Right cardiac atrium (tissue), 5 donors: ENCODE measurements around the gene PCMT1. TPM values are rescaled to one million over a fixed set of nuclear protein-coding genes. Genes with fewer than 3 reads are reported as not detected.

Experiments used
- ATAC-seq, 2 donors: fragments of 200-7000 bp; cut with Tn5 transposase; one replicate each; pipeline versions ENCODE4 v1.8.0 to v1.9.1; 2020; ENCODE audit warnings: moderate library complexity in 2 of 2, mild to moderate bottlenecking in 1 of 2
- DNase-seq, 3 donors: peaks; one replicate each; pipeline ENCODE4 v3.0.0-alpha.2; 2020
- H3K27ac ChIP-seq: one replicate; pipeline ENCODE4 v1.5.1; 2013; ENCODE audit warnings: mild to moderate bottlenecking, low read length, control low read depth, moderate library complexity
- H3K27me3 ChIP-seq: one replicate; pipeline ENCODE4 v1.6.1; 2013; ENCODE audit not compliant: control insufficient read depth, insufficient read depth
- H3K4me1 ChIP-seq: one replicate; pipeline ENCODE4 v1.6.1; 2013; ENCODE audit warnings: low read length; ENCODE audit not compliant: control insufficient read depth, insufficient read depth
- H3K4me3 ChIP-seq: one replicate; pipeline ENCODE4 v1.5.1; 2013; ENCODE audit warnings: low read length, control low read depth
- H3K9me3 ChIP-seq: one replicate; pipeline ENCODE4 v1.6.1; 2013; ENCODE audit warnings: low read length; ENCODE audit not compliant: control insufficient read depth
- WGBS: extraction: QIAGEN DNeasy Blood & Tissue Kit; methylation state at CpG from one replicate; pipeline ENCODE4 v1.1.7; 2013; 5-methylcytosine and 5-hydroxymethylcytosine counted together
- intact Hi-C, 4 donors: fragments of 100-400 bp; cut with DNase I; formaldehyde crosslinking; loops; one replicate each; pipeline versions ENCODE4 v1.11.0 to v1.14.0; 2022 to 2023
- polyA plus RNA-seq: library from polyadenylated mRNA; stranded (reverse); fragments of 200-250 nt; gene quantifications from one replicate; pipeline ENCODE4 v1.2.3, GENCODE V29; 2013
- total RNA-seq, 4 donors: library from RNA; stranded (reverse); fragmentation: NEBNext Ultra II Directional; extraction: Animal tissue kit (Norgen Biotek cat#: 25700); gene quantifications; one replicate each; pipeline ENCODE4 v1.2.1, GENCODE V29; 2021
- donor health status: healthy with polysubstance abuse.
- donor health status: DM: no; HTN: yes; CAD: no.
- donor health status: DM: no; HTN: no; CAD: no.
- donor health status: DM: no; HTN: yes; CAD: no; lungs with severe emphysema.
- donor health status: DM: yes; HTN: yes; CAD: no.

PCMT1 gene
- total and polyA plus RNA-seq, 5 donors = 96.4 to 114 (median 111) TPM

DNA sequence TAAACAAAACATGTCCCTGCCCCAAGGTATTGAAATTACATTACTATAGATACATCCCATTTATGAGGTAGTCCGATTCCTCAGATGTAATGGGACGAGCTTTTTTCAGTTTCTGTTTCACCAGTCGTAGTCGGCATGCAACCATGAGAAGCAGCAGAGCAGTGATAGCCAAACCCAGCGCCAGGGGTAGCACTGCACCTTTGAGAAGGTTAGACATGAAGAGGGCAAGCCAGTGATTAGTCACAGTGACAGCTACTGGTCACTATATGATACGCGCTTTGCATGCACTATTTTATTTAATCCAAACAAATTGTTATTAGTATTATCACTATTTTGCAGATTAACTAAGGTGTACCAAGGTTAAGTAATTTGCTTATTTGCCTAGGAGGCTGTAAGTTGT, 71.0 kb downstream of the PCMT1 start:
- ATAC-seq (no peak), DNase-seq (no peak)
- Histone ChIP-seq H3K9me3 (no peaks in the 10 kb centered on the region), H3K27ac (no peak overlapping the region), H3K4me1 (peaks cover 1% of the 10 kb centered on the region), H3K27me3 (no peaks in the 10 kb centered on the region), H3K4me3 (no peak overlapping the region)
- intact Hi-C loops = no loop called here
- WGBS = 94% methylated on average over 7 of the region's 7 CpGs

DNA sequence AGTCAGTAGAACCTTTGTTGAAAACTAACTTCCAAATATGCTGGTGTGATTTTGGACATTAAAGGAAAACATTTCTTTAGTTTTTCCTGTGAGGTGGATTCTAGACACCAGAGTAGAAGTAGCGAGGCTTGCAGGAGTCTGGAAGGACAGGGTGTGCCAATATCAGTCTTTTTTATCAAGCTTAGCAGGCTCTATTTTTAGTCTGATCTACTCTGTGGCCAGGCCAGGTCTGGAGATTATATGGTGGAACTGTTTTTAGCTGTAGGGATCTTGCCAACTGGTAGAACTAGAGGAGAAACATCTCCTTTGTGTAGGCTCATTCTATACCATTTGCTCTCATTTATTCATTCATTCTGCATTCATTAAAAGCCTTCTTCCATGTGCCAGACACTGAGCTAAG, 72.0 kb downstream of the PCMT1 start:
- no peak for DNase-seq
- Histone ChIP-seq H3K4me3 (no peak overlapping the region), H3K27ac (no peak overlapping the region), H3K4me1 (peaks cover 1% of the 10 kb centered on the region), H3K27me3 (no peaks in the 10 kb centered on the region), H3K9me3 (no peaks in the 10 kb centered on the region)
- intact Hi-C loops = no loop called here
- WGBS = 69% methylated on average over 1 of the region's 1 CpG
- ATAC-seq = peak in 1 of 2 donors; percentile 38

DNA sequence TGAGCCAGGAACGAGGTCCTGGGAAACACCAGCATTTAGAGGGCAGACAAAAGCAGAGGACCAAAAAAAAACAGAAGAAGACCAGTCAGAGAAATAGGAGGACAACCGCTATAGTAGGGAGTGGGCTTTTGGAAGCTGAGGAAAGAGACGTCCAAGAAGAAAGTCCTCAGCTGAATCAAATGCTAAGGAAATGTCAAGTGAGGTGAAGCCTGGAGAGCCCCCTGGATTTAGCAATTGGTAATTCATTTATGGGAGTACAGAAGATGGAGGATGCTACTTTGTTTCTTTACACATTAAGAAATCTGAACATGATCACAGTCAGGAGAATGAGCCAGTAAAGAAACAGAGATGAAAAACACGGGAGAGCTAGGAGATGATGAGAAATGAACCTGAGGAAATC, 73.5 kb downstream of the PCMT1 start:
- ATAC-seq (no peak), DNase-seq (no peak)
- Histone ChIP-seq H3K9me3 (no peaks in the 10 kb centered on the region), H3K27ac (no peak overlapping the region), H3K4me3 (no peak overlapping the region), H3K27me3 (no peaks in the 10 kb centered on the region), H3K4me1 (peaks cover 1% of the 10 kb centered on the region)
- intact Hi-C loops = no loop called here
- WGBS = 86% methylated on average over 4 of the region's 4 CpGs

DNA sequence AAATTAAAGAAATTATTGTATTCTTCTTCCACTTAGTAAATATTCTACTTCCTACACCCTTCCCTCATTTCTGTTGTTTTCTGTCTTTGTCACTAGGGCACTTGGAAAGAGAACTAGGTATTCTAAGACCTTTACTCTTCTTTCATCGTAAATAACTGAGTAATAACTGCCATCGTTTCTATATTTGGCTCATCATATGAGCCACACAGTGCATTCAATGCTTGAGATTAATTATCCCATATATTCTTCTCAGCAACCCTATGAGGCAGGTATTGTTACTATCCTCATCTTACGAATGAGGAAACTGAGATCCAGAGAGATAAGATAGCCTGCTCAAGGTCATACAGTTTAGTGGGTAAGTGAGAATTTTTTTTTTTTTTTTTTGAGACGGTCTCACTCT, 75.8 kb downstream of the PCMT1 start:
- 70% methylated on average over 4 of the region's 4 CpGs for WGBS
- intact Hi-C loops = no loop called here

DNA sequence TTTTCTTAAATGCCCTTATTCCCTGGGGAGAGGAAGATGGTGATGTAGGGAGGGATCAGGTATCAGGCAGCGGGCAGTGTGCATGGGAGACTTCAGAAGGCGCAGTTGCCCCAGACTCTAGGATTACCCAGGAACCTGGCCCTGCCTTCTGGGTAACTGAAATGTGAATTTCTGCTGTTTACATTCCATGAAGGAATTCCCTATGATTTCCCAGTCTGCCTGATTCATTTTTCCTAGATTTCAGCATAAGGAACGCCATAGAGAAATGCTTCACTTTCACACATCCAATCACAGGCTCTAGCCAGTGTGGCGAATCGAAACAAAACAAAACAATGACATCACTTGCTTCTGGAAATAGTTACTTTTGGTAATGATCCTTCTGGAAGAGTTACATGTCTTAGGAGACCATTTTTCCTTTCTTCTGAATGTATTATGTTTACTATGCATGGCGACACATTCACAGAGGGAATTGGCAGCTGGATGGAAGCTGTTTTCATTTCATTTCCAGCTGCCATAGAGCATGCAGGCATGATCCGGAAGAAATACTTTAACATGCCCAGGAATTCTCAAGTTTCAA, 81.3 kb downstream of the PCMT1 start:
- intact Hi-C loops = loop anchor here in 1 of 4 donors (5.0 kb wide), 1 partner anchor 101 kb away; no protein-coding TSS in a partner anchor
- ATAC-seq (no peak), DNase-seq (no peak)
- H3K4me3 ChIP-seq = no peak overlapping the region
- H3K27me3 ChIP-seq = no peaks in the 10 kb centered on the region
- H3K27ac ChIP-seq = no peak overlapping the region
- no peaks in the 10 kb centered on the region for H3K4me1 ChIP-seq
- WGBS = 78% methylated on average over 7 of the region's 7 CpGs
- no peaks in the 10 kb centered on the region for H3K9me3 ChIP-seq

More for the DNA sequence above, 75.8 kb downstream of the PCMT1 start:
- H3K4me1 ChIP-seq = no peaks in the 10 kb centered on the region
- H3K4me3 ChIP-seq = no peak overlapping the region
- no peak overlapping the region for H3K27ac ChIP-seq
- ATAC-seq = no peak
- no peak for DNase-seq
- no peaks in the 10 kb centered on the region for H3K27me3 ChIP-seq
- H3K9me3 ChIP-seq = no peaks in the 10 kb centered on the region

DNA sequence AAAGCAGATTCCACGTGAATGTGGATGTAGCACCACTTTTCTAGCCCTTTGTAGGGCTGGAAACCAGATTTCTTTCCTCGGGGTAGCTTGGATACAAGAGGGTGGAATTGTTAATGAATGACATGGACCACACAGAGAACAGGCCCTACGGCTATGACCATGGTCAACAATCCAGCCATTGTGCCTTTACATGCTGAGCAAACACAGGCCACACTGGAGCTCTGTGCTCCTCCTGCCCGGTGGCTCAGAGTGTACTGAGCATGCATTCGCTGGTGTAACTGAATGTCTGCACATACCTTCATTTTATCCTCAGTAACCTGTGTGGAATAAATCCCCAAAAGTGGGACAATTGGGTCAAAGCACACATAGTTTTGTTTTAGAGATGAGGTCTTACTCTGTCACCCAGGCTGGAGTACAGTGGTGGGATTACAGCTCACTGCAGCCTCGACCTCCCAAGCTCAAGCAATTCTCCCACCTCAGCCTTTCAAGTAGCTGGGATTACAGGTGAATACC, 81.8 kb downstream of the PCMT1 start:
- no peaks in the 10 kb centered on the region for H3K27me3 ChIP-seq
- no peak overlapping the region for H3K27ac ChIP-seq
- WGBS = 86% methylated on average over 6 of the region's 6 CpGs
- no peak overlapping the region for H3K4me3 ChIP-seq
- no peaks in the 10 kb centered on the region for H3K4me1 ChIP-seq
- no peak for DNase-seq
- H3K9me3 ChIP-seq = no peaks in the 10 kb centered on the region
- peak in 1 of 2 donors; percentile 24 for ATAC-seq
- intact Hi-C loops = loop anchor here in 1 of 4 donors (5.0 kb wide), 1 partner anchor 101 kb away; no protein-coding TSS in a partner anchor

DNA sequence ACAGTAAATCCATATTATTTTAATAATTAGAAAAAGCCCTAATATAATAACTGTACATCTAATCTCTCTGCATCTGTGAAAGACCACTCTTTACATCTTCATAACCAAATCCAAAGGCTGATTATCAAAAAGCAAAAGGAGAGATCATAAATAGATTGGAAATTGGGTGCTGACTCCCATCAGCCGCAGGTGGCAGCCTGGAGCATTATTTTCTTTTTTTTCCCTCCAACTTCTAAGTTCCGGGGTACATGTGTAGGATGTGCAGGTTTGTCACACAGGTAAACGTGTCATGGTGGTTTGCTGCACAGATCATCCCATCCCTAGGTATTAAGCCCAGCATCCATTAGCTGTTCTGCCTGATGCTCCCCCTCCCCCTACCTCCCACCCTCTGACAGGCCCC, 84.1 kb downstream of the PCMT1 start:
- ATAC-seq = no peak
- 94% methylated on average over 3 of the region's 3 CpGs for WGBS
- no peaks in the 10 kb centered on the region for H3K4me1 ChIP-seq

DNA sequence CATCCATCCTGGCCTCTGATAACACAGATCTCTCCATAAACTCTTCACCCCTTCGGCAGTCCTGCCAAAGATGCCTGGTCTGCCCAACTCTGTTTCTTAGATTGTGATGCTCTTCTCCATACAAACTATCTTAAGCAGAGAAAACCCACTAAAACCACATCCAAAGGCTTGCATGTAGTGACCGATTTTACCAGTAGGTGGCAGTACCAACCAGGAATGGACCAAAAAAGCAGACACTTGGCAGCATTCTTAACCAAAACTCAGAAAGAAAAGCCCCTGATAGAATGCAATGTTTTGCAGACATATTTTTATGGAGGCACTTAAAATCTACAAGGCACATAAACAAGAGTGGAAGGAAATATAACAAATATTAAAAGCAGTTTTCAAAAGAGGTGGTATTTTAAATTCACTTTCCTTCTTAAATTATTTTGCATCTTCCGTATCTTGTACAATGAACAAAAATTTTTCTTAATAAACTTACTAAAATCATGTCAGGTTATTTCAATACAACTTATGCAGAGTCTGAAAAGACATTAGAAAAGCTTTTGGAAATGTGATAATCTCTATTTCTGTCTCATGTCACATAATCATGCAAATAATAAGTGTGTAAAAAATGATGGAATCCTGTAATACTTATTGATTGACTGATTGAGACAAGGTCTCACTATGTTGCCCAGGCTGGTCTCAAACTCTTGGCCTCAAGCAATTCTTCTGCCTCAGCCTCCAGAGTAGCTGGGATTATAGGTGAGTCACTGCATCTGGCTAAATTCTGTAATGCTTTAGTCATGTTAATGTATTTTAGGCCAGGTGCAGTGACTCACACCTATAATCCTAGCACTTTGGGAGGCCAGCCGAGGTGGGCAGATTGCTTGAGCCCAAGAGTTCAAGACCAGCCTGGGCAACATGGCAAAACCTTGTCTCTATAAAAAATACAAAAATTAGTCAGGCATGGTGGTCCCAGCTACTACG, 85.3 kb downstream of the PCMT1 start:
- DNase-seq (peak in 1 of 3 donors; percentile 60), ATAC-seq (peak; percentile 38 to 47)
- H3K9me3 ChIP-seq = no peaks in the 10 kb centered on the region
- H3K27me3 ChIP-seq = no peaks in the 10 kb centered on the region
- H3K4me1 ChIP-seq = no peaks in the 10 kb centered on the region
- WGBS = 58% methylated on average over 5 of the region's 5 CpGs
- H3K27ac ChIP-seq = no peak overlapping the region
- intact Hi-C loops = loop anchor here (2.0 to 5.0 kb wide), 3 partner anchors 88 to 98 kb away; partner anchors contain the start of gene RAET1G (in 1 of the 4)
- H3K4me3 ChIP-seq = no peak overlapping the region

More for the DNA sequence above, 84.1 kb downstream of the PCMT1 start:
- no peaks in the 10 kb centered on the region for H3K9me3 ChIP-seq
- intact Hi-C loops = loop anchor here (2.0 to 5.0 kb wide), 2 partner anchors 93 to 99 kb away; no protein-coding TSS in a partner anchor
- H3K4me3 ChIP-seq = no peak overlapping the region
- H3K27me3 ChIP-seq = no peaks in the 10 kb centered on the region
- no peak for DNase-seq
- no peak overlapping the region for H3K27ac ChIP-seq

DNA sequence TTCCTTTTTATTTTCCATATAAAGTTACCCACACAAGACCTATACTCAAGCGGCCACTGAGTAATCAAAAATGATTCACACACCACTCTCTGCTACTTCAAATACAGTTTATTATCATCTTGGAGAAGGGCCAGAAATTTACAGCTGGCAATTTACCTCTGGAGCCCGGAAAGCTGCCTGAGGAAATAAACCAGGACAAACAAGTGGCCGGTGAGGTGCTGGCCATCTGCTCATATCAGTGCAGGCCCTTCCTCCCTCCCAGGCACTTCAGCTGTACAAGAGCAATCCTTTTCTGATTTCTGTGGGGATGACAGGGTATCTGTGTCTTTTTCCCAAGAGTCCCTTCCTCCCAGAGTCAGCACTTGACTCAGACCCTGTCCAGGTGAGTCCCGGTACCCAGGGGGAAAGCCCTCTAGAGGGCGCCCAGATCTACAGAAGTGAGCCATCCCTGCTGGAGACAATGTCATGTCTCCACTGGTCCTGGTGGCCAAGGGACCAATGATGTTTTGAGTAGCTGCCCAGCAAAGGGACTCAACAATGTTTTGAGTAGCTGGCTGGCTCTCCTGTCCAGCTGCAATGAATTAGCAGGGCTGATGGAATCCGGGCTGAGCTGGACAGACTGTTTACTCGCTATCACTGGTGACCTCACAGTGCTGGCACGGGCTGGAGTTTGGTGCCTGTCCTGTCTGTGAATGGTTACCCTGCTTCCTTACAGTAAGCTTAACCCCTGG, 91.0 kb downstream of the PCMT1 start:
- 31% methylated on average over 8 of the region's 8 CpGs for WGBS
- H3K27ac ChIP-seq = no peak overlapping the region
- no peaks in the 10 kb centered on the region for H3K4me1 ChIP-seq
- DNase-seq = peak; percentile 89 to 97 (median 92)
- H3K9me3 ChIP-seq = no peaks in the 10 kb centered on the region
- intact Hi-C loops = no loop called here
- ATAC-seq = peak; percentile 95 to 96
- no peaks in the 10 kb centered on the region for H3K27me3 ChIP-seq
- no peak overlapping the region for H3K4me3 ChIP-seq

DNA sequence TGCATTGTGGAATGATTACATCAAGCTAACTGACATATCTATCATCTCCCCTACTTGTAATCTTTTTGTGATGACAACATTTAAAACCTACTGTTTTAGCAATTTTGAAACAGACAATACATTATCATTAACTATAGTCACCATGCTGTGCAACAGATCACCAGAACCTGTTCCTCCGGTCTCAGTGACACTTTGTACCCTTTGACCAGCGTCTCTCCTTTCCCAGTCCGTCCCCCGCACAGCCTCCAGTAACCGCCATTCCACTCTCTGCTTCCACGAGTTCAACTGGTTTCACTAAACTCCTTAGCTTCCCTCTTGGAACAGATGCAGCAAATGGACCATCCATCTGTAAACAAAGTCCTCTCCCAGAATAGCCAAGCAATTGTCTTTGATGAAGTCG, 92.8 kb downstream of the PCMT1 start:
- DNase-seq (no peak), ATAC-seq (no peak)
- Histone ChIP-seq H3K4me1 (peaks cover 2% of the 10 kb centered on the region), H3K9me3 (no peaks in the 10 kb centered on the region), H3K4me3 (no peak overlapping the region), H3K27me3 (no peaks in the 10 kb centered on the region), H3K27ac (no peak overlapping the region)
- 92% methylated on average over 7 of the region's 7 CpGs for WGBS
- intact Hi-C loops = no loop called here
